Measurements from ENCODE around the gene FIZ1.

- TF ChIP-seq CTCF (conservative IDR thresholded peaks at IDR 0.05; ENCODE audit: low read length) (no peak), EZH2phosphoT487 (IDR thresholded peaks at IDR 0.05; ENCODE audit: borderline replicate concordance) (no peak)
Measured at GRCh38 chr19:55579766-55580621, 19.3 kb downstream of the FIZ1 start.

All from Loucy (cell line).